C4-2B (cell line): ENCODE data around the gene NANP.

Experiments used
- H3K27ac ChIP-seq: fragments of 450-650 bp; 2 replicates; pipeline ENCODE4 v1.5.1; 2017
- ZFX ChIP-seq: fragments of 450-650 bp; IDR thresholded peaks from 2 replicates; pipeline ENCODE4 v1.6.1; 2017
- TF ChIP-seq, protein P1 (sequence below): fragments of 450-650 bp; conservative IDR thresholded peaks from 2 replicates; pipeline ENCODE4 v1.5.1; 2017; ENCODE audit warnings: mild to moderate bottlenecking

The NANP gene

DNA sequence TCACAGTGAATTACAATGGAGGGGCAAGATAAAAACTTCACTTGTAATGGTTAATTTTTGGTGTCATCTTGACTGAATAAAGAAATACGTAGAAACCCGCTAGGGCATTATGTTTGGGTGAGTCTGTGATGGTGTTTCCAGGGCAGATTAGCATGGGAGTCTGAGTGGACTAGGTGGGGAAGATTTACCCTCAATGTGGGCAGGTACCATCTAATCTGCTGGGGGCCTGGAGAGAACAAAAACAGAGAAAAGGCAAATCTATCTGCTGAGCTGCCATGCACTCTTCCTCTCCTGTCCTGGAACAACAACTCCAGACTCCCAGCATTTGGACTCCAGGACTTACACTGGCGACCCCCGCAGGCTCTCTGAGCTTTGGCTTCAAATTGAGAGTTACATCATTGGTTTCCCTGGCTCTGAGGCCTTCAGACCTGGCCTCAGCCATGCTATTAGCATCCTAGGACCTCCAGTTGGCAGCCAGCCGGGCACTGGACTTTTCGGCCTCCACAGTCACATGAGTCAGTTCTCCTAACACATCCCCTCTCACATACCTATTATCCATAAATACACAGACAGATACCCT is 58.1 kb downstream of the NANP start:
- no peak for TF ChIP-seq ZFX
- TF ChIP-seq, protein P1, sequence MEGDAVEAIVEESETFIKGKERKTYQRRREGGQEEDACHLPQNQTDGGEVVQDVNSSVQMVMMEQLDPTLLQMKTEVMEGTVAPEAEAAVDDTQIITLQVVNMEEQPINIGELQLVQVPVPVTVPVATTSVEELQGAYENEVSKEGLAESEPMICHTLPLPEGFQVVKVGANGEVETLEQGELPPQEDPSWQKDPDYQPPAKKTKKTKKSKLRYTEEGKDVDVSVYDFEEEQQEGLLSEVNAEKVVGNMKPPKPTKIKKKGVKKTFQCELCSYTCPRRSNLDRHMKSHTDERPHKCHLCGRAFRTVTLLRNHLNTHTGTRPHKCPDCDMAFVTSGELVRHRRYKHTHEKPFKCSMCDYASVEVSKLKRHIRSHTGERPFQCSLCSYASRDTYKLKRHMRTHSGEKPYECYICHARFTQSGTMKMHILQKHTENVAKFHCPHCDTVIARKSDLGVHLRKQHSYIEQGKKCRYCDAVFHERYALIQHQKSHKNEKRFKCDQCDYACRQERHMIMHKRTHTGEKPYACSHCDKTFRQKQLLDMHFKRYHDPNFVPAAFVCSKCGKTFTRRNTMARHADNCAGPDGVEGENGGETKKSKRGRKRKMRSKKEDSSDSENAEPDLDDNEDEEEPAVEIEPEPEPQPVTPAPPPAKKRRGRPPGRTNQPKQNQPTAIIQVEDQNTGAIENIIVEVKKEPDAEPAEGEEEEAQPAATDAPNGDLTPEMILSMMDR, result no peak
- H3K27ac ChIP-seq, result no peak overlapping the region

DNA sequence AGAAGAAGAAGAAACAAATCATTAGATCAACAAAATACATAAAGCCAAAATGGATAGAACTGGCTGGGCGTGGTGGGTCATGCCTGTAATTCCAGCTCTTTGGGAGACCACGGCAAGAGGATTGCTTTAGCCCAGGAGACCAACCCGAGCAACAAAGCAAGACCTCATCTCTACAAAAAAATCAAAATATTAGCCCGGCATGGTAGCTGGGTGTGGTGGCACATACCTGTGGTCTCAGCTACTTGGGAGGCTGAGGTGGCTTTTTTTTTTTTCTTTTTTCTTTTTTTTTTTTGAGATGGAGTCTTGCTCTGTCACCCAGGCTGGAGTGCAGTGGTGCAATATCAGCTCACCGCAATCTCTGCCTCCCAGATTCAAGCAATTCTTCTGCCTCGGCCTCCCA is 59.9 kb downstream of the NANP start:
- H3K27ac ChIP-seq, result no peak overlapping the region
- TF ChIP-seq, protein P1, result no peak
- no peak for TF ChIP-seq ZFX

DNA sequence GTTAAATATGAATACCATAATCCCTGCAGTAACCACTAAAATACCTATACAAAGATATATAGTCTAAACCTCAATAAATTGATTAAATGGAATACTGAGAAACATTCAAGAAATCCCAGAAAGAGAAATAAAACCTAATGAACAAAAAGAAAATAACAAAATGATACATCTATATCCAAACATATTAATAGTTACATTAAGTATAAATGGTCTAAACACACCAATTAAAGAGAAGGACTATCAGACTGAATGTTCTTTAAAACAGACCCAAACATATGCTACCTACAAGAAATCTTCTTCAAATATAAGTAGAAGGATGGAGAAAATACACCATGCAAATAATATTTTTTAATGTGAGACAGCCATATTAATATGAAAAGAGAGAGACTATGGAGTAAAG is 60.5 kb downstream of the NANP start:
- TF ChIP-seq, protein P1, result no peak
- TF ChIP-seq ZFX, result no peak
- H3K27ac ChIP-seq, result no peak overlapping the region
